Measurements from ENCODE around the gene NOTCH1.

GRCh38 chr9:136565086-136565714 lies 19.4 kb upstream of the NOTCH1 start:
- peak; percentile 44 for TF ChIP-seq POLR2AphosphoS5 (IDR thresholded peaks at IDR 0.05)
- no peak for TF ChIP-seq CTCF (IDR thresholded peaks at IDR 0.05)
- TF ChIP-seq EP300 (IDR thresholded peaks at IDR 0.05), result no peak
- no peak for TF ChIP-seq POLR2A (IDR thresholded peaks at IDR 0.05)

All from gastroesophageal sphincter (tissue), 3 donors.